ENCODE measurements around the gene MARS1.
"Not testable (repeated sequence)": the region's sequence is repeated elsewhere in the genome, so short reads cannot be mapped to it uniquely, and the experiment has no call there.

MARS1 gene

DNA sequence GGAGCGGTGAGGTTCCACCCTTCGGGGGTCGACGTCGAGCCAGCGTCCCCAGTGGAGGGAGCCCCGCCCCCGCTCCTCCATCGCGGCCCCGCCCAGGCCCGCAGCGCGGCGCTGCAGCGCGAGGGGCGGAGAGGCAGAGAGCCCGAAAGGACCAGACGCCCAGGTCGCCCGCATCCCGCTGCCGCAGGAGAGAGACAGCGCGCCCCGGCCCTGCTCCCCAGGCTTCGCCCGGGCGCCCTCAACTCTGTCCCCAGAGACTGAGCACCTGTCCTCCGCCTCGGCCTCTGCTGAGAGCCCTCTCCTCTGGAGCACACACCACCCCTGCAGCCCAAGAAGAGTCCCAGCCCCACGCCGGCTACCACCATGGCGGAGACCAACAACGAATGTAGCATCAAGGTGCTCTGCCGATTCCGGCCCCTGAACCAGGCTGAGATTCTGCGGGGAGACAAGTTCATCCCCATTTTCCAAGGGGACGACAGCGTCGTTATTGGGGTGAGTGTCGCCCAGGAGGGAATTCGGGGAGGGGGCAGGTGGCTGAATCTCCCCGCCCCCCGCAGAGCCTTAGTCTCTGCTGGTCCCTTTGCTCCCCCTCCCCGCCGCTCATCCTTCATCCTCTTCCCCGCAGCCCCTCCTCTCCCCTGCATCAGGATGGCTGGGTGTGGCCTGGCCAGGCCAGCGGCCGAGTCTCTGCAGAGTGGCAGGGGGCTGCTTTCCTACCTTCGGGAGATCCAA is 62.2 kb downstream of the MARS1 start, which contains the start of gene KIF5A:
Gene KIF5A, plus strand, starts transcription at position 136 of the 732 bp plus-strand sequence. Its CDS starts 228 bp downstream, at position 364.
- DNase-seq (ENCODE audit: low read depth in 3 of 3): peak; percentile 11 to 57 (median 25)

GRCh38 chr12:57550641-57551549 is 63.0 kb downstream of the MARS1 start:
- no peak for DNase-seq (ENCODE audit: low read depth in 3 of 3)

GRCh38 chr12:57551637-57552305 is 63.9 kb downstream of the MARS1 start:
- no peak for DNase-seq (ENCODE audit: low read depth in 3 of 3)

- DNase-seq (ENCODE audit: low read depth in 3 of 3): no peak
These were observed 64.4 kb downstream of the MARS1 start for GRCh38 chr12:57552306-57552651.

GRCh38 chr12:57552835-57553313 is 65.0 kb downstream of the MARS1 start:
- DNase-seq (ENCODE audit: low read depth in 3 of 3): no peak

DNA sequence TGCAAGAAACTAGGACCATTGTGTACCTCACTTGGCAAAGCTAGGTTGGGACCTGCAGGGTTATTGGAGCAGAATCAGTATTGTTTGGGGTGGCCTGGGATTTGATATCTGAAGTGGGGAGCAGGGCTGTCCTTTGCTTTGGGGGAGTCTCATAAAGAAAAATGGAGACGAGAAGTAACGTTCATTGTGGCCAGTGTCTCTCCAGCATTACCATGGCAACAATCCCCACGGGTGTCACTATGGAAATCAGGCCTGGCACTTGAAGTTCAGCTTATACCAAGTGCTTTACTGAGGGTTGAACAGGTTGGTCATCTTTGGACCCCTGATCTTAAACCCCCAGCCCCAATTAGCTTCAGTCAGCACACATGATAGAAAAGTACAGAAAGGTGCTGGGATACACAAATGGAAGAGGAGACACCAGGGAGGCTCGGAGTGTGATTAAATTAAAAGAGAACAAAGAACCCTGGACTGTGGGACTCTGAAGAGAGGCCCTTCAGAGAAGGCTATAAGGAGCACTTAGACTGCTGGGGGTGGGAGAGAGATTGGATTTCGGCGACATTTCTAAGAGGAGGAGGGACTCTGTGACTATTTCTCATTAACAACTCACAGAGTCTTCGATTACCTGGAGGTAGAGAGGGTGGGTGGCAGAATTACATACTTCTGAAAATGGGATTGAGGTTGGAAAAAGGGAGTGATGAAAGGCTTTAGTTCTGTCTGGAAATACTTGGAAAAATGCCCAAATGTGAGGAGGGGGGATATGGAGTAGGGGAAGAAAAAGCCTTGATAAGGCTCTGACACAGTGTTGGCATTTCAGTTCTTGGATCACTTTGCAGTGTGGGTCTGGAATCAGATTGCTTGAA is 65.7 kb downstream of the MARS1 start:
- no peak for DNase-seq (ENCODE audit: low read depth in 3 of 3)

- no peak for DNase-seq (ENCODE audit: low read depth in 3 of 3)
These were observed 66.6 kb downstream of the MARS1 start for GRCh38 chr12:57554453-57554852.

- no peak for DNase-seq (ENCODE audit: low read depth in 3 of 3)
These were observed 67.0 kb downstream of the MARS1 start for GRCh38 chr12:57554897-57555296.

GRCh38 chr12:57558864-57559263 is 71.0 kb downstream of the MARS1 start:
- no peak for DNase-seq (ENCODE audit: low read depth in 3 of 3)

GRCh38 chr12:57560516-57560915 is 72.6 kb downstream of the MARS1 start:
- no peak for DNase-seq (ENCODE audit: low read depth in 3 of 3)

GRCh38 chr12:57561117-57561516 is 73.2 kb downstream of the MARS1 start:
- DNase-seq (ENCODE audit: low read depth in 3 of 3): not testable (repeated sequence)

DNA sequence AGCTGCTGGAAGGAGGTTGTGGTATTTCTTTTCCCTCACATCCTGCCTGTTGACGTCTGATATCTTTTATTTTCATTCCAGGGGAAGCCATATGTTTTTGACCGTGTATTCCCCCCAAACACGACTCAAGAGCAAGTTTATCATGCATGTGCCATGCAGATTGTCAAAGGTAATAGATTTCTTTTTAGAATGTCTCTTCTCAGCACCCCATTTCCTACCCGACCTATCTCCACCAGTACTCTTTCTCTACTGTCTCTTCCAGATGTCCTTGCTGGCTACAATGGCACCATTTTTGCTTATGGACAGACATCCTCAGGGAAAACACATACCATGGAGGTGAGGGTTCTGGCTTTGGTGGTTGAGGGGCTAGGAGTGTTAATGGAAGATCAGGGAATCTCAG is 75.5 kb downstream of the MARS1 start:
- DNase-seq (ENCODE audit: low read depth in 3 of 3): no peak

- DNase-seq (ENCODE audit: low read depth in 3 of 3): no peak
These were observed 76.4 kb downstream of the MARS1 start for GRCh38 chr12:57564178-57564740.

All from stimulated activated CD4-positive, alpha-beta T cell treated with anti-CD3 and anti-CD28 coated beads, TNF-alpha, amount 100 ng/mL, for 48 hours (primary cell).